ENCODE measurements around the gene PHF8.

The PHF8 gene

GRCh38 chrX:53930515-53931380 is 113.5 kb downstream of the PHF8 start:
- DNase-seq (ENCODE audit: insufficient read length), result no peak
- no peak for FAIRE-seq
- TF ChIP-seq POLR2AphosphoS5 (IDR thresholded peaks at IDR 0.05; ENCODE audit: low read depth, low read length) (no peak), TAF1 (IDR thresholded peaks at IDR 0.05; ENCODE audit: borderline replicate concordance, low read depth, low read length) (no peak), POLR2A (IDR thresholded peaks at IDR 0.05; ENCODE audit: low read depth, low read length) (no peak)

- no peak for FAIRE-seq
- DNase-seq (ENCODE audit: insufficient read length), result no peak
- TF ChIP-seq TAF1 (IDR thresholded peaks at IDR 0.05; ENCODE audit: borderline replicate concordance, low read depth, low read length) (no peak), POLR2AphosphoS5 (IDR thresholded peaks at IDR 0.05; ENCODE audit: low read depth, low read length) (no peak)
Measured at GRCh38 chrX:53926030-53926429, 118.2 kb downstream of the PHF8 start.

DNA sequence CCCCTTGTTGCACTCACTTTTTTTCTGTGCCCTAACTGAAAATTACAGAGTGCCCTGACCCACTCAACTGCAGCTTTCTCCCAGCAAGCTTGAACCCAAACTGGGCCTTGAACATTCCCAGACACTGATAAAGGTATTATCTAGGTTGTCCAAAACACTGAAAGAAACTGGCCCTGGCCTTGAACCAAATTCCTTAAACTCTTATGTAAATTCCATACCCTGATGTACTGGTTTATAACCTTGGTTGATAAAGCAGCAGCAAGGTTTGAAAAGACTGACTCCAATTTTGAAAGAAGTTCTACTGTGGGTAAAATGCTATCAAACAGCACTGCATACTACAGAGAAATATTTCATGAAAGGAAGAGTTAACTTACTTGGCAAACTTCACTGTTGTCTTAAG is 125.6 kb downstream of the PHF8 start:
- FAIRE-seq (no peak), DNase-seq (ENCODE audit: insufficient read length) (no peak)
- TF ChIP-seq POLR2A (IDR thresholded peaks at IDR 0.05; ENCODE audit: low read depth, low read length), result no peak

GRCh38 chrX:53900623-53901022 is 143.7 kb downstream of the PHF8 start:
- DNase-seq (ENCODE audit: insufficient read length) (no peak), FAIRE-seq (no peak)
- no peak for TF ChIP-seq POLR2A (IDR thresholded peaks at IDR 0.05; ENCODE audit: low read depth, low read length)
- TF ChIP-seq POLR2AphosphoS5 (IDR thresholded peaks at IDR 0.05; ENCODE audit: low read depth, low read length), result no peak
- no peak for TF ChIP-seq TAF1 (IDR thresholded peaks at IDR 0.05; ENCODE audit: borderline replicate concordance, low read depth, low read length)

- no peak for FAIRE-seq
- DNase-seq (ENCODE audit: insufficient read length), result no peak
- TF ChIP-seq POLR2AphosphoS5 (IDR thresholded peaks at IDR 0.05; ENCODE audit: low read depth, low read length), result no peak
Measured at GRCh38 chrX:53895270-53895669, 149.0 kb downstream of the PHF8 start.

Measured in GM12892 (cell line).